ENCODE results near the gene PIAS3.

PIAS3 gene

DNA sequence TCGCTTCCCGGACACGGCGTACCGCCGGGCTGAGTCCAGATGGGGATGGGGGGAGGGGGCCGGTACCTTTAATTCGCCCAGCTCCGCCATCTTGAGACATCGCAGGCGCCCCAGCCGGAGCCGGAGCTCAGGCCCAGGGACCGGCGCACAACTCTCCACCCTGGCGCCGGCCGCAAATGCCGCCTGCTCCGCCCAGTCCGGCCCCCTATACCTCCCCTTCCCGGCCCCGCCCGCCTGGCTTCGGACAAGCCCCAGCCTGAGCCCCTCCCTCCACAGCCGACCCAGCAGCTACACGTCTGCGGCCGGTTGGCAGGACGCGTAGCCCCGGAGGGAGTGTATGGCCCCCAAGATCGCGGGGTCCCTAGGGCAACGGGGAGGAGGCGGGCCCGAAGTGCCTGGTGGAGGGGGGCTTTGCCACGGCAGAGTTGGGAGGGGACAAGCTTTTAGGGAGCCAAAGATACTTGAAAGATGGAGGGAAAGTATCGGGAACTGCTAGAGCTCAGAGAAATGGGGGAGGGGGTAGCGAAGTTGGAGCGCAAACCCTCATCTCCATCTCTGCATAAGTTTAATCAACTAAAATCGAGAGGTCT is at the start of gene PIAS3:
PIAS3 (minus strand) TSS at position 181 of the 590 bp plus-strand sequence; CDS start at position 90, 91 bp downstream.
- peak; percentile 81 for DNase-seq

DNA sequence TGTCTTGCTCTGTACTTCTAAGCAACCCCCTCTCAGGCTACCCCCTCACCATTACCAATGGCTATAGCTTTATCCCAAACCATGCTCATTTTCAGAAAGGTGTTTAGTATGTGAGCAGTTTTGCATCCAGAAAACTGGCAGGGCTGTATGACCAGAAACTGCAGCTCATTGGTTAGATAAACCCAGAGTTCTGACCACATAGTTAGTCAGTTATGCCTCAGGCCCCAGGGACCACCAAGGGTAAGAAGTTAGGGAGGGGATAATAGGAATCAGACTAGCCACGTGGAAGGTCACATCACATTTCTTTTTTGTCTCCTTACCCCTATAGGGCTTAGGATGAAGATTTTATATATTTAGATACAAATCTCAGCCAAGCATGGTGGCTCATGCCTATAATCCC is 49.8 kb upstream of the PIAS3 start:
- DNase-seq, result no peak

DNA sequence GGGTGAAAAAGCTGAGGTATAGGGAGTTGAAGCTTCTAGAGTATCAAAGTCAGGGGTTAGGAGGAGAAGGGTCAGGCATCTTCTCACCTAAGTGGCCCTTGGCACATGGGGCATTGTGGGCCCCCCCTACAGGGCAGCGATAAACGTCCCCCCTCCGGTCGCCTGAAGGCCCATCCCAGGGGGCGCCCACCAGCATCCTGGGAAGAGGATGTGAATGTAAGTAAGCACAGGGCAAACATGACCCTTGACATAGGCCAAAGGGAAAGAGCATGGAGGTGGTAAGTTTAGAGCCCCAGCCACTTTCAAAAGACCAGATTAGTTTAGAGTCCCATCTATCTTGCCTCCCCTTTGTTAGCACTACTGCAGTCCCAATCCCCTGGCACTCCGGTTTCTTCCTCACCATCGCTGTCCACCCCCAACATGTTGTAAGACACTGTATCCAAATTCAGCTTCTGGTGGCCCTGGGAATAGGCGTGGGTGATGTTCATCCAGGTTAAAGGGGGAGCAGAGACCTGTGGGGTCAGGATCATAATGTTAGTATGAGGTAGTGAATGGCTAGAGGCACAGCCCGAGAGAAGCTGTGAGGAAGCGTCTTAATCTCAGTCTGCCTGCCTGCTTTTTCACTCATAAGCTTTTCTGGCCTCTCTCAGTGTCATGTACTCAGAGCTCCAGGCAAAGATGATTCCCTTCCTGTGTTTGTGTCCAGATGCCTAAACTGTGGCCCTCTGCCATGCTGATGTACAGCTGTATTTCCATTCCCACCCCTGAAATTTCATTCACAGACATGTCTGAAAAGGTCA is 48.3 kb upstream of the PIAS3 start:
- DNase-seq, result no peak

DNA sequence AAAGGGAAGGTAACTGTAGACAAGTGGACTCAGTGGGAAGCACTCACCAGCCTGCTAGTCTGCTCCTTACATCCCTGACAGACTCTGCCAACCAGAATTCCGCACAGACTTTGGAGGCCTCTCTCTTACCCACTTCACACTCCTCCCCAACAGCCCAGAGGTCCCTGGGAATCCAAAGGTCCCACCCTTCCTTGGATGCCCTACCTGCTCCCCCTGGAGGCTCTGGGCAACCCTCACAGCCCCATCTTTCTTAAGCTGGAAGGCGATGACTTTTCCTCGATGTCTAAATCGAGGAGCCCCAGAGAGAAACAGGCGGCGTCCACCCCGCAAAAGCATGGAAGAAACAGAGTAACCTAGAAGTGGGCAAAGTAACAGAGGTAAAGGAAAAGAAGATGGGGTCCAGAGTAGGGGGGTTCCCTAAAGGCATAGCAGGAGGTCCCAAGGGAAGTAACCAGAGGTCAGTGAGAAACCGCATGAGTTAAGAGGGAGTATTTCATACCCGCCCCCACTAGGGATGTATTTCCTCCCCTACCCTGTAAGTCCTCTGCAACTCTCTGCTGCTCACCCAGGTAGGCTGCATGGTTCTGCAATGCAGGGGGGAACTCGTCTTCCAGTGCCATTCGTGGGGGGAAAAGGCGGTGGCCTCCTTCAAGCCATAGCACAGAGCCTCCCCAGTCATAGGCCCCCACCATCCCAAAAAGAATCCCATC is 42.6 kb upstream of the PIAS3 start:
- DNase-seq, result no peak

DNA sequence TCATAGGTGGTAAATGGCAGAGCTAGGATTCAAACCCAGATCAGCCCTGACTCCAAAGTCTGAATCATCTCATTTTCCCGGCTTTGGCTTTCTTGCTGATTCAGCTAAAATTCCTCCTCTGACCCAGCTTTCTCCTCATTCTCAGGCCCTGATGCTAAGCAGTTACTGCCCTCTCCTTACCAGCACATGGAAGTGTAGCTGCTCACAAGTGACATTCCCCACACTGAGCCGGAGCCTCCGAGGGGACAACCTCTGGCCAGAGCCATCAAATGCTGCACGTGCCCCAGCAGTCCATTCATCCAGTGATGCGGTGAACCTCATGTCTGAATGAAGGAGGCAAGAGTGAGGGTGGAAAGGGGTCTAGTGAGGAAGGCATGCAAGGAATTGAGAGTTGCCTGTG is 39.9 kb upstream of the PIAS3 start:
- DNase-seq, result no peak

DNA sequence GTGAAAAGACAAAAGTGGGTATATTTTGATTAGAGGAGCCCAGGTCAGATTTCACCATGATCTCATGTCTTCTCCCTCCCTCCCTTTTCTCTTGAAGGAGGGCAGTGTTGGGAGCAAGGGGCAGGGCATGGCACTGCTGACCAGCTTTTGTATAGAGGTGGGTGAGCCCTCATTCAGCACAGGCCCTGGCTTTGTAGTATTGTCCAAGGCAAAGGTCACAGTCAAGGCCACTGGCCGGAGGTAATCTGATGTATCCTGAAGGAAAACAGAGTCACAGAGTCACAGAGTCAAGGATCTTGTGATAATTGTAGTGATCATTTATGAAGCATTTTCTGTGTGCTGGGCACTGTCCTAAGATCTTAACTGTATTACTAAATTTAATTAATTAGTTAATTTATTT is 39.1 kb upstream of the PIAS3 start:
- DNase-seq, result no peak

DNA sequence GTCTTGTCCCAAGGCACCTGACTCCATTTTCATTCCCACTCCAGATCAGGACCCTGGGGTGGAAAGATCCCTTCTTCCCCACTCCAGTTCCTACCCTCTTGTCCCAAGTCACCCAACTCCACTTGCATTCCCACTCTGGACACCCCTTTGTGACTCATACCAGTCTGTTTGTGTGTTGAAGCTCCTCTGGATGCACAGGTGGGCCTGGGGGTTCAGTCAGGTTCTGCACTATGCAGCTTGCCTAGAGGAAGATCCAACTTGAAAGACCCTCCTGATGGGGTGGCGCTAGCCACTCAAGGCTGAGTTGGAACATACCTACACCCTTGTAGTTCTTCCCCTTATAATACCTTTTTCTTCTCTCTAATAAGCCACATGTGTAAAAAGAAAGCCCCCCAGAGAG is 36.6 kb upstream of the PIAS3 start:
- DNase-seq, result no peak

DNA sequence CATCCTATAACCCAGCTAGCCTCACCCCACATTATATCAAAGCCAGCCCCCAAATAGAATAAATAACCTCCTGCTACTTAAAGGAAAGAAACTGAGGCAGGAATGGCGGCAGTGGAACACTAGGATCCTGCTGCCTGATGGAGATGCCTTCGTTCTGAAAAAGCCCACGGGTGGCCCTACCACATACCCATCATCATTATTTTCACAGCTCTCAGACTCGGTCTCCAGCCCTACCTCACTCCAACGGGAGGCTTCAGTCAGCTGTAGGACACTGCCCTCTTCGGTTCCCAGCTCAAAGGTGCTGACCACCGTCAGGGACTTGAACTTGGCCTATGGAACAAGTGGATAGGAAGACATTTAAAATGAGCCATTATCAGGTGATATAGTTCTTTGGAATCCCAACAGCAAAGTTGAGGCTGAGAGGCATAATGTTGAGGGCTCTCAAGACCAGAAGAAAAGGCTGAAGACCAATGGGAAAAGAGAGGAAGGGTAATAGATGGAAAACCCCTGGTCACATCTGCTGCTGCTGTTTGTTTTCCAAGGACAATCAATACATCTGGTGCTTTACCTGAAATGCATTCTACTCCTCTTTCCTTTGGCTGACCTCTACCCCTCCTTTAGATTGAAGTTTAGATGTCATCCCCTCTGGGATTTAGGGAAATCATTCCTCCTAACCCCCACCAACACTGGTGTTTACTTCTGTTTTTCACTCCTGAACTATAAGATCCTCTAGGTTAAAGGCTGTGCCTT is 34.6 kb upstream of the PIAS3 start:
- DNase-seq, result no peak

DNA sequence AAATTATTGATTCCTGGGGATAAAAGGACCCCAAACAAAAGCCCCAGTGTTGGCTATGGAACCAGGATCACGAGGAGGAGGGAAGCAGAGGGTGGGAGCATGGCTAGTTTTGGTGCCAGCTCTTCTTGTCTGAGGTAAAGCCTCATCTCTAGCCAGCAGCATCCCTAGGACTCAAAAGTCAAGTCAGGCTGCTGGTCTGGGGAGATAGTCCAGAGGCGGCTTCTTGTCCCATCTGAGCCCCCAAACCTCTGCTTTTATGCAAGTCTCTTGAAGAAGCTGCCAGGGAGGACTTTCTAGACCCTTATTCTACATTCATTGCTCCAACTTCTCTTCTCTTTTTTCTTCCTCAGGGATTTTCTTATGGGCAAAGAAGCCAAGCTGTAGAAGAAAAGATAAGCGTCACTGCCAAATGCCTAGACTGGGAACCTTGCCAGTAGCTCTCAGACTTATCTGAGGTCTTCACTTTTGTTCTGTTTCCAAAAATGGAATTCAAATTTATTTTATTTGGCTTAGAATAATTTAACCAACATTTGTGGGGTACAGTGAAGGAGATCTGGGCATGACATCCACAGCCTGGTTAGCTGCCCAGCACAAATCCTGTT is 33.7 kb upstream of the PIAS3 start:
- no peak for DNase-seq

DNA sequence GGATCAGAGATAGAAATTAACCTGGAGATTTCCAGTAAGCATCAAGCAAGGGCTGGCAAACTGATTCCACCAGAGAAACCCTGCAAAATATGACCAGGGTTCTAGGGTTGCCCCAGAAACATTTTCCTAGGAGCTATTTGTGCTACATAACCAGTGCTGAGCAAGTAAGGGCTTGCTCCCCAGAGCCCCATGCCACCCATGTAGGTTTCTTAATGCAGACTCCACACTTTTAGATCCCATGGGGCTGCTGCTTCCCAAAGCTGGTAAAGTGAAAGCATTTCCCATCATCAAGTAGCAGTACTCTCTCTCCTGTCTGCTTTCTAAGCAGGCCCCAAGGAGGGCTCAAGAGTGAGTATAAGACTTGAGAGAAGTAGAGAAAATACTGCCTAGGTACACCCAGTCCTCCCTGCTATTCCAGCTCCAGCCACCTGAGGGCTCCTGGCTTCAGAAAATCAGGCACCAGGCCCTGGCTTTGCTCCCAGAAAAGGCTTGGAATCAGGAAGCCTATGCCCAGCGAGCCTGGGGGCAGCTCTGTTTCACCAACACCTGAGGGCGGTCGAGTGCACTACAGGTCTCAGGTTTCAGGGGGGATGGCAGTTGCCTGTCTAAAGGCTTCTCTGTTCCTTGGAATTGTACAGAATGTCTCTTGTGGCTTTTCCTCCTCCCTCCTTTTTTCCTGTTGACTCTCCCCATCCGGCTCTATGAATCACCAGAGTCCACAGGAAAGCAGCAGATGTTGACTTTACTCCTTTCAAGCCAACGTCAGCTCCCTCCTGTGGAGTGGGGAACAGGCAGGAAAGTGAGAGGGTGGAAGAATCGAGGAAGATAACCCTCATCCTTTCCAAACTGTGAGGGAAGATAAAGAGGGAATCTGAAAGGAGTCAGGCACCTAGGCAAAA is 33.0 kb upstream of the PIAS3 start:
- peak; percentile 100 for DNase-seq

DNA sequence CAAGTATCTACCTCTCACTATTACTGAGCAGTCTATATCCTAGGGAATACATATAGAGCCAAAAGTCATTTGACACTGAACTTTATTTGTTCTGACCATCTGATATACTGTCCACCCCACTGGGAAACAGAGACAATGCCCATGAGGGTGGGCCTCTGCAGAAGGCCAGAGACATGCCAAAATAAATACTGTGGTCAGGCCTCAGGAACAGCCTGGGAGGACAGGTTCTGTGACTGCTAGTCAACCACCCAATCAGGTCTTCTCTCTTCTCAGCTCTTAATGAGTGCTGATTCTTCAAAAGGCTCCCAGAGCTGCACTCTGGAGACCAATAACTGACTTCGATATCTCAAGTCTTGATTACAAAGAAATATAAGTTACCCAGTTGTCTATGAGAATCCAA is 32.3 kb upstream of the PIAS3 start:
- peak; percentile 34 for DNase-seq

DNA sequence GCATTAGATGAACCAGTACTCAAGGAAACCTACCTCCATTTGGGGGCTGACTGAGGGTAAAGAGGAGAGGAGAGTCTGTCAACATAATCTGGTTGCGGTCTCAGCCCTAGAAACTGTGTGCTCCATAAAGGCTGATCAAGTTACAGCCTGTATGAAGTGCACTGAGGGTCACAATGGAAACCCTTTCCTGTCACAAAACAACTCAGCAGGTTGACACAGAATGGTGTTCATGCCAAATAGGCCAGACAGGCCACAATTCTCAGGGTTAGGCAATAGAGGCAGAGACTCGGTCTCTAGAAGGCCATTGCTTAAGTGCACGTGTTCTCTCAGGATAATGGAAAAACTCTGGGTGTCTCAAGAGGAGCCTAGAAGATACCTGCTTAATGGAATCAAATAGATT is 30.8 kb upstream of the PIAS3 start:
- DNase-seq, result no peak

DNA sequence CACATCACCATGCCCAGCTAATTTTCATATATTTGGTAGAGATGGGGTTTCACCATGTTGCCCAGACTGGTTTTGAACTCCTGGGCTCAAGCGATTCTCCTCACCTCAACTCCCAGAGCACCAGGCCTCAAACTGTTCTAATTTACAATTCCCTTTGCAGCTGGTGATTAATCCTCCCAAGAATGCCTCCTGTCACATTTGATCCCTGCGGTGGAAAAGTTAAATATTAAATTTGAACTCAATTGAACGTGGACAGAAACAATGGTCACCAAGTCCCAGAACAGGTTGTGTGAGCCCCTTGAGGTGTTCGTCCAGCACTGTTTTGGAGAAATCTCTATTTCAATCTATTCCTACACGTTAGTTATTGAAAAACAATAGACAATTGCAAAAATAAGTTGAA is 28.8 kb upstream of the PIAS3 start:
- DNase-seq, result peak; percentile 87

DNA sequence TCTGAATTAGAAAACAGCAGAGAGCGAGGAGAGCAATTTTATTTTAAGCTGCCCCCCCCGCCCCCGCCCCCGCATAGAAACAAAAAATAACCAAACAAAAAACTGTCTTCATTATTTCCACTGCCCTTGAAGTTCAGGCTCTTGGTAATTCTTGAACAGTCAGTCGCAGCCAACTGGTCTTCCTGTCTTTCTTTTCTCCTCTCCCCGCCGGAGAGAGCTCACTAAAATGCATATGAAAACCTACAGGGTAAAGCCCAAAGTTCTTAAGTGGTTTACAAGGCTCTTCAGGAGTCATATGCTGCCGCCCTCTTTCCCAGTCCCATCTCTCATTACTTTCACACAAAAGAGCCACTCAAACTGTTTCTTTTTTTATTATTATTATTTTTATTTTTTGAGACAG is 27.9 kb upstream of the PIAS3 start:
- no peak for DNase-seq

DNA sequence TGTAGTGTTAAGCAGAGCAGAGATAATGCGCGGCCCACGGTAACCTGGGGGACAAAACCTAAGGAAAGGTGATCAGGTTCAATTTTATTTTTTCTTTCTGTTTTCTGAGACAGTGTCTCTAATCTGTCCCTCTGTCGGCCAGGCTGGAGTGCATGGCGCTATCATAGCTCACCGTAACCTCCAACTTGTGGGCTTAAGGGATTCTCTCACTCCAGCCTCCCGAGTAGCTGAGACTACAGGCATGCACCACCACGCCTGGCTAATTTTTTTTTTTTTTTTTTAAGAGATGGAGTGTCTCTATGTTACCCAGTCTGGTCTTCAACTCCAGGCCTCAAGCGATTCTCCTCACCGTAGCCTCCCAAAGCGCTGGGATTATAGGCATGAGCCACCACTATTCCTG is 27.5 kb upstream of the PIAS3 start:
- no peak for DNase-seq

DNA sequence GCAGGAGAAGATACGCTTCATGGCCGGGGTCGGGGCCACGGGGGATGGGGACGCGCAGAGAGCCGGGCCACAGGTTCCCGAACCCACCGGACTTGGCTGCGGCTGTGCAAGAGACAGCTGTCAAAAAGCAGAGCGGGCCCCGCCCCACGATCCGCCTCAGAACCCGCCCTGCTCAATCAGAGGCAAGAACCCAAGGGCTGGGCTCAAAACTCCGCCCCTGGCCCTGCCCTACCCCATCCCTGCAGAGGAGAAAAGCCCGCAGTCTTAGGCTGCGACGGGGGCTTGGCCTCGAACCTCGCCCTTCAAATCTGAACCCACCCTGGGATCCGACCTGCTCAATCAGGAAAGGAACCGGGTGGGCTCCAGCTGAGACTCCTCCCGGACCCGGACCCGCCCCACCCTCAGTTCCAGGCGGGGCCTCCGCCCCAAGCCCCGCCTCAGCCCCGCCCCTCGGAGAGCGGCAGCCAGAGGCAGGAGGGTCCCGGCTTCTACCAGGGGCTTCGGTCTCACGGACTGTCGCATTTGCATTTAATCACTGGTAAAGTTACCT is 26.9 kb upstream of the PIAS3 start, which contains the start of gene ANKRD35:
ANKRD35 (minus strand) TSS at position 129 of the 550 bp plus-strand sequence; CDS start at position 21, 108 bp downstream.
- peak; percentile 41 for DNase-seq

DNA sequence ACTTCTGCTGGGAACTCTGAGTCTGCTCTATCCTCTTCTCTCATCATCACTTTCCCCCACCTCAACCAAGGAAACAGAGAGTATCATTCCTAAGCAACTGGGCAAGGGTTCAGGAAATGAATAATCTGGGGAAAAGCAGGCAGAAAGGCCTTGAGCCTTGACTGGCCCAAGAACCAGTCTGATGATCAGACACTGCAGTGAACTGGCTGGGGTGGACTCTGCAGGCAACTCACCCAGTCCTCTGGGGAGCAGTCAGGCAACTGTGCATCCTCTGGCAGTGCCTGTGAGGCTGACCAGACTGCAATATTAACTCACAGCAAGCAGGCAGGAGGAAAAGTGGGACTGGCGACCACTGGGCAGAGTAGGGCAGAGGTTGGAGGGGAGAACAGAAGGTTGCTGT is 25.8 kb upstream of the PIAS3 start:
- no peak for DNase-seq

DNA sequence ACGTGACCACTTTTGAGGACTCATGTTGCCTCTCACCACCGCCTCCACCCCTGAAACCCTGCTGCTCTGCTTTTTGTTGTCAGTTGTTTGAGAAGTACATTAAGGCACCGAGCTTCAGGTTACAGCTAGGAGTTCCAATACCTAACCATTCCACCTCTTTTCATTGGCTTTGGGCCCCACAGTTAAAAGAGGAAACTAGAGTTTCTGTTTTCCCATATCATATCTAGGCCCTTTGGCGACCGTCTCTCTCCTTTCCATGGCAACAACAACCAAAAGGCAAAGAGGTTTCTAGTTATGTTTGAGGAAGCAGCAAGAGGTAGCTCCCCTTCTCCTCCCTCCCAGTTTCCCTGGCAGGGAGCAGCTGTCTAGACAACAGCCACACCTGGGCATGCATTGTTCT is 20.9 kb upstream of the PIAS3 start:
- no peak for DNase-seq

DNA sequence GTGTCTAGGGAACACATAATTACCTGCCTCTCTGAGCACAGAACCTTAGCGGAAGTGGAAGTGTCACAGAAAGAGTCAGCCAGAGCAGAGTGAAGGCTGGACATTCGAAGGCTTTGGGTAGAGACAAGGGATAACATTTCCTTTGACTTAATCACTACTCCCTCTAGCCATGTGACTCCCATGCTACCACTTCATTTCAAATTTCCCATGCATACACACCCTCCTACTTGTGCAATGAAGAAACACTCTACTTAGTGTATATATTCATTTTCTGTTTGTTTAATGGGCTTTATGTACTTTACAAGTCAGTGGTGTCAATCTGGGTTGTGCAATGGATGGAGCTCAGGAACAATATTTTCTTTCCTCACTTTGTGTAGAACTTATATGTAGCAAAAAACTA is 19.8 kb upstream of the PIAS3 start:
- DNase-seq, result no peak

DNA sequence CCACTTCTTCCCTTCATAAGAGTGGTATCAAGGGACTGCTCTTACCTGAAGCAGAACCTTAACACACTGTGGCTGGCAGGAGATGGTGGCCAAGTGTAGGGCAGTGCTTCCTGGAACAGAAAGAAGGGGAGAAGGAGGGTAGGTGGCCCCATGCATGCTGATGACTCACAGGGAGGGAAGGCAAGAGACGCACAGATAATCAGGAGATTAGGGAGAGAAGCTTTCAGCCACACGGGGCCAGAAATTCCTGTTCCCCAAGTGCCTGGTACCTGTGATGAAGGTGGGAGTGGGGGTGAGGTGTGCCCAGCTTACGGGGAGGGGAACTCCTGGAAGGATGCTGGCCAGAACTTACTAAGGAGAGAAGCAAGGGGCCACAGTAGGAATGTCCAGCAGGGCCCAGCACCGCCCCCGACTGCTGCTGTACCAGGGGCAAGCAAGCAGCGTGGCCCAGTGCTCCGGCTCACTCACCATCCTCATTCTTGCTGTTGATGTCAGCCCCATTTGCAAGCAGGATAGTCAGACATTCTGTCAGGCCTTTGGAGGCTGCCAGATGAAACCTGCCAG is 19.1 kb upstream of the PIAS3 start:
- no peak for DNase-seq

DNA sequence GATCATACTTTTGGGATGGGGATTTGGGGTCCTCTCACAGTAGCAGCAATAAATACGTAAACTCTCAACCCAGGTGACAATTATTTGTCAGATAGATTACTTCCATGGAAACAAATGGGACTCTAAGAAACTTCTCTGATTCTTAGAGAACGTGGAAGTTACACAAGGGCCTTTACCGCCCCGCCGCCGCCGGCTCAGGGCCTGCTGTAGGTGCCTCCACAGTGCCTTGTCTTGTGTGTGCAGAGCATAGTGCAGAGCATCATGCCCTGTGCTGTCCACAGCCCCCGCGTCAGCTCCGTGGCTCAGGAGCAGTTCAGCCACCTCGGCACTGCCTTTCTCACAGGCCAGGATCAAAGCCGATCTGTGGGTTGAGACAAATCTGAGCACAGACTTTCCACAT is 15.8 kb upstream of the PIAS3 start:
- DNase-seq, result no peak
